ENCODE measurements around the gene RREB1.
A peak's percentile ranks its signal among the peaks of the same experiment; 100 is the strongest.

The RREB1 gene

GRCh38 chr6:7148100-7148822 lies 40.5 kb downstream of the RREB1 start:
- peak overlapping the region; percentile 96 for H3K27ac ChIP-seq (replicated peaks)

GRCh38 chr6:7150381-7151064 lies 42.8 kb downstream of the RREB1 start:
- Histone ChIP-seq H3K27me3 (ENCODE audit: insufficient read depth, poor library complexity, severe bottlenecking) (no peaks in the 10 kb centered on the region), H3K27ac (replicated peaks) (peak overlapping the region; percentile 68), H3K4me3 (replicated peaks; ENCODE audit: insufficient read depth, low read length) (no peak overlapping the region)
- peak in 1 of 2 experiments; percentile 79 for DNase-seq (ENCODE audit: low read depth in 1 of 2, low spot score in 1 of 2)
- TF ChIP-seq SPI1 (IDR thresholded peaks at IDR 0.05; ENCODE audit: borderline replicate concordance, low read depth) (no peak), POLR2AphosphoS5 (IDR thresholded peaks at IDR 0.05; ENCODE audit: low read depth) (peak; percentile 68; the same call in 1 of the 2 replicates)
- TF ChIP-seq, protein P1, sequence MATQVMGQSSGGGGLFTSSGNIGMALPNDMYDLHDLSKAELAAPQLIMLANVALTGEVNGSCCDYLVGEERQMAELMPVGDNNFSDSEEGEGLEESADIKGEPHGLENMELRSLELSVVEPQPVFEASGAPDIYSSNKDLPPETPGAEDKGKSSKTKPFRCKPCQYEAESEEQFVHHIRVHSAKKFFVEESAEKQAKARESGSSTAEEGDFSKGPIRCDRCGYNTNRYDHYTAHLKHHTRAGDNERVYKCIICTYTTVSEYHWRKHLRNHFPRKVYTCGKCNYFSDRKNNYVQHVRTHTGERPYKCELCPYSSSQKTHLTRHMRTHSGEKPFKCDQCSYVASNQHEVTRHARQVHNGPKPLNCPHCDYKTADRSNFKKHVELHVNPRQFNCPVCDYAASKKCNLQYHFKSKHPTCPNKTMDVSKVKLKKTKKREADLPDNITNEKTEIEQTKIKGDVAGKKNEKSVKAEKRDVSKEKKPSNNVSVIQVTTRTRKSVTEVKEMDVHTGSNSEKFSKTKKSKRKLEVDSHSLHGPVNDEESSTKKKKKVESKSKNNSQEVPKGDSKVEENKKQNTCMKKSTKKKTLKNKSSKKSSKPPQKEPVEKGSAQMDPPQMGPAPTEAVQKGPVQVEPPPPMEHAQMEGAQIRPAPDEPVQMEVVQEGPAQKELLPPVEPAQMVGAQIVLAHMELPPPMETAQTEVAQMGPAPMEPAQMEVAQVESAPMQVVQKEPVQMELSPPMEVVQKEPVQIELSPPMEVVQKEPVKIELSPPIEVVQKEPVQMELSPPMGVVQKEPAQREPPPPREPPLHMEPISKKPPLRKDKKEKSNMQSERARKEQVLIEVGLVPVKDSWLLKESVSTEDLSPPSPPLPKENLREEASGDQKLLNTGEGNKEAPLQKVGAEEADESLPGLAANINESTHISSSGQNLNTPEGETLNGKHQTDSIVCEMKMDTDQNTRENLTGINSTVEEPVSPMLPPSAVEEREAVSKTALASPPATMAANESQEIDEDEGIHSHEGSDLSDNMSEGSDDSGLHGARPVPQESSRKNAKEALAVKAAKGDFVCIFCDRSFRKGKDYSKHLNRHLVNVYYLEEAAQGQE (IDR thresholded peaks at IDR 0.05; ENCODE audit: insufficient replicate concordance, low read depth): no peak

More at GRCh38 chr6:7148100-7148822, 40.5 kb downstream of the RREB1 start:
- Histone ChIP-seq H3K4me3 (replicated peaks; ENCODE audit: insufficient read depth, low read length) (no peak overlapping the region), H3K27me3 (ENCODE audit: insufficient read depth, poor library complexity, severe bottlenecking) (no peaks in the 10 kb centered on the region)
- DNase-seq (ENCODE audit: low read depth in 1 of 2, low spot score in 1 of 2): no peak
- TF ChIP-seq, protein P1 (IDR thresholded peaks at IDR 0.05; ENCODE audit: insufficient replicate concordance, low read depth): no peak
- TF ChIP-seq GABPA (IDR thresholded peaks at IDR 0.05; ENCODE audit: low read depth) (no peak), POLR2AphosphoS5 (IDR thresholded peaks at IDR 0.05; ENCODE audit: low read depth) (no peak), SPI1 (IDR thresholded peaks at IDR 0.05; ENCODE audit: borderline replicate concordance, low read depth) (no peak)
- TF ChIP-seq, protein P2, sequence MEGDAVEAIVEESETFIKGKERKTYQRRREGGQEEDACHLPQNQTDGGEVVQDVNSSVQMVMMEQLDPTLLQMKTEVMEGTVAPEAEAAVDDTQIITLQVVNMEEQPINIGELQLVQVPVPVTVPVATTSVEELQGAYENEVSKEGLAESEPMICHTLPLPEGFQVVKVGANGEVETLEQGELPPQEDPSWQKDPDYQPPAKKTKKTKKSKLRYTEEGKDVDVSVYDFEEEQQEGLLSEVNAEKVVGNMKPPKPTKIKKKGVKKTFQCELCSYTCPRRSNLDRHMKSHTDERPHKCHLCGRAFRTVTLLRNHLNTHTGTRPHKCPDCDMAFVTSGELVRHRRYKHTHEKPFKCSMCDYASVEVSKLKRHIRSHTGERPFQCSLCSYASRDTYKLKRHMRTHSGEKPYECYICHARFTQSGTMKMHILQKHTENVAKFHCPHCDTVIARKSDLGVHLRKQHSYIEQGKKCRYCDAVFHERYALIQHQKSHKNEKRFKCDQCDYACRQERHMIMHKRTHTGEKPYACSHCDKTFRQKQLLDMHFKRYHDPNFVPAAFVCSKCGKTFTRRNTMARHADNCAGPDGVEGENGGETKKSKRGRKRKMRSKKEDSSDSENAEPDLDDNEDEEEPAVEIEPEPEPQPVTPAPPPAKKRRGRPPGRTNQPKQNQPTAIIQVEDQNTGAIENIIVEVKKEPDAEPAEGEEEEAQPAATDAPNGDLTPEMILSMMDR (IDR thresholded peaks at IDR 0.05; ENCODE audit: insufficient read depth, low read length): no peak

- DNase-seq (ENCODE audit: low read depth in 1 of 2, low spot score in 1 of 2): no peak
- peak overlapping the region; percentile 68 for H3K27ac ChIP-seq (replicated peaks)
- TF ChIP-seq, protein P2 (IDR thresholded peaks at IDR 0.05; ENCODE audit: insufficient read depth, low read length): no peak
- no peak for TF ChIP-seq GABPA (IDR thresholded peaks at IDR 0.05; ENCODE audit: low read depth)
- TF ChIP-seq, protein P1 (IDR thresholded peaks at IDR 0.05; ENCODE audit: insufficient replicate concordance, low read depth): no peak
- TF ChIP-seq SPI1 (IDR thresholded peaks at IDR 0.05; ENCODE audit: borderline replicate concordance, low read depth): no peak
- TF ChIP-seq POLR2AphosphoS5 (IDR thresholded peaks at IDR 0.05; ENCODE audit: low read depth): no peak
- no peak overlapping the region for H3K4me3 ChIP-seq (replicated peaks; ENCODE audit: insufficient read depth, low read length)
- no peaks in the 10 kb centered on the region for H3K27me3 ChIP-seq (ENCODE audit: insufficient read depth, poor library complexity, severe bottlenecking)
Measured at GRCh38 chr6:7151381-7151780, 43.6 kb downstream of the RREB1 start.
